H1 (cell line): Measurements from ENCODE around the gene IL17RD. TPM values are rescaled to one million over a fixed set of nuclear protein-coding genes. Genes with fewer than 3 reads are reported as not detected.

ENCODE experiments used
- CTCF ChIA-PET: fragments of 300-600 bp; sonication (Branson Sonifier 250); formaldehyde crosslinking; loops from one replicate; lab custom pipeline; 2021; ENCODE audit not compliant: partially characterized antibody; lab: Charles Lee
- POLR2A ChIA-PET: fragments of 300-600 bp; sonication (Branson Sonifier 250); formaldehyde crosslinking; loops from one replicate; lab custom pipeline; 2021; ENCODE audit warnings: inconsistent platforms; ENCODE audit not compliant: partially characterized antibody; lab: Charles Lee
- DNase-seq, 2 experiments: peaks; one replicate each; pipeline versions ENCODE4 v3.0.0 to v3.0.0-alpha.2; 2010 to 2022; ENCODE audit warnings: low spot score in 2 of 2, low read depth in 1 of 2, mixed read lengths in 1 of 2
- FAIRE-seq: peaks from 2 replicates; lab custom pipeline; 2011; peaks lifted over from hg19 to GRCh38; lab: Jason Lieb, UNC
- H2AFZ ChIP-seq: 2 replicates; pipeline ENCODE4 v1.8.1; 2012; ENCODE audit warnings: low read length, inconsistent platforms
- H2AK5ac ChIP-seq: 2 replicates; pipeline ENCODE4 v1.6.1; 2013; ENCODE audit warnings: low read depth, low read length
- H2BK120ac ChIP-seq: replicated peaks from 2 replicates; pipeline ENCODE3; 2013; ENCODE audit warnings: low read depth, low read length, inconsistent platforms
- H2BK12ac ChIP-seq: 2 replicates; pipeline ENCODE4 v1.6.1; 2013; ENCODE audit warnings: low read depth, low read length
- H2BK15ac ChIP-seq: 2 replicates; pipeline ENCODE4 v1.6.1; 2013; ENCODE audit warnings: low read length
- H2BK20ac ChIP-seq: 2 replicates; pipeline ENCODE4 v1.6.1; 2013; ENCODE audit warnings: low read length
- H2BK5ac ChIP-seq: 2 replicates; pipeline ENCODE4 v1.6.1; 2013; ENCODE audit warnings: low read depth, low read length
- H3K14ac ChIP-seq: 2 replicates; pipeline ENCODE4 v1.6.1; 2013; ENCODE audit warnings: inconsistent platforms; ENCODE audit not compliant: insufficient read length
- H3K18ac ChIP-seq: 2 replicates; pipeline ENCODE4 v1.6.1; 2013; ENCODE audit warnings: low read length; ENCODE audit errors: extremely low read depth
- H3K23ac ChIP-seq: 2 replicates; pipeline ENCODE4 v1.6.1; 2013; ENCODE audit warnings: inconsistent platforms; ENCODE audit not compliant: insufficient read length
- H3K23me2 ChIP-seq: 2 replicates; pipeline ENCODE4 v1.6.1; 2013; ENCODE audit warnings: low read depth, low read length
- H3K27ac ChIP-seq: 2 replicates; pipeline ENCODE4 v1.6.1; 2011; ENCODE audit warnings: low read depth, low read length, inconsistent platforms
- H3K27me3 ChIP-seq, 4 experiments: replicated peaks in 1 of 4; 1 replicate in 1 of 4; 2 replicates in 3 of 4; pipeline versions ENCODE4 v1.6.1 to v1.8.1; 2011 to 2013; ENCODE audit warnings: low read length in 3 of 4, mild to moderate bottlenecking in 3 of 4, inconsistent platforms in 2 of 4, mixed read lengths in 2 of 4, moderate library complexity in 1 of 4; ENCODE audit not compliant: control insufficient read depth in 3 of 4, insufficient read depth in 3 of 4; ENCODE audit errors: extremely low read depth in 1 of 4
- H3K36me3 ChIP-seq, 4 experiments: 2 replicates each; pipeline versions ENCODE4 v1.6.1 to v1.8.1; 2011 to 2013; ENCODE audit warnings: mild to moderate bottlenecking in 4 of 4, low read length in 3 of 4, moderate library complexity in 2 of 4, control low read depth in 1 of 4, inconsistent platforms in 1 of 4; ENCODE audit not compliant: insufficient read depth in 4 of 4, control insufficient read depth in 2 of 4
- H3K4ac ChIP-seq: replicated peaks from 2 replicates; pipeline ENCODE3; 2013; ENCODE audit warnings: low read length, low read depth, mixed read lengths, inconsistent platforms; ENCODE audit not compliant: insufficient read length
- H3K4me1 ChIP-seq, 4 experiments: replicated peaks in 1 of 4; 1 replicate in 1 of 4; 2 replicates in 3 of 4; pipeline versions ENCODE4 v1.6.1 to v1.8.1; 2011 to 2013; ENCODE audit warnings: low read length in 3 of 4, inconsistent platforms in 2 of 4, mixed read lengths in 1 of 4; ENCODE audit not compliant: insufficient read depth in 4 of 4, control insufficient read depth in 3 of 4
- H3K4me2 ChIP-seq, 2 experiments: 2 replicates each; pipeline versions ENCODE4 v1.6.1 to v1.8.1; 2011 to 2013; ENCODE audit warnings: low read depth in 2 of 2, low read length in 2 of 2, control low read depth in 1 of 2, inconsistent platforms in 1 of 2, mild to moderate bottlenecking in 1 of 2; ENCODE audit not compliant: insufficient read depth in 1 of 2
- H3K4me3 ChIP-seq, 4 experiments: fragments of 200-600, 300-600 bp in 1 of 4; sonication (generic), shearing (Covaris generic), sonication (Bioruptor Twin) in 1 of 4; 2 replicates each; pipeline versions ENCODE4 v1.5.1 to v1.8.1; 2011 to 2016; ENCODE audit warnings: low read length in 4 of 4, low read depth in 3 of 4, control low read depth in 2 of 4, inconsistent platforms in 2 of 4, mild to moderate bottlenecking in 2 of 4, mixed read lengths in 1 of 4, moderate library complexity in 1 of 4; ENCODE audit not compliant: insufficient read depth in 2 of 4; ENCODE audit errors: extremely low read depth in 1 of 4
- H3K56ac ChIP-seq: replicated peaks from 2 replicates; pipeline ENCODE3; 2013; ENCODE audit warnings: low read depth, mild to moderate bottlenecking, mixed read lengths, low read length, inconsistent platforms; ENCODE audit not compliant: insufficient read length
- H3K79me1 ChIP-seq: 2 replicates; pipeline ENCODE4 v1.6.1; 2013; ENCODE audit warnings: low read depth, low read length, control low read depth
- H3K79me2 ChIP-seq, 2 experiments: 2 replicates each; pipeline versions ENCODE4 v1.6.1 to v1.8.1; 2012 to 2013; ENCODE audit warnings: low read length in 2 of 2, mild to moderate bottlenecking in 2 of 2, inconsistent platforms in 1 of 2; ENCODE audit not compliant: insufficient read depth in 2 of 2, control insufficient read depth in 1 of 2
- H3K9ac ChIP-seq, 4 experiments: replicated peaks in 1 of 4; 1 replicate in 1 of 4; 2 replicates in 3 of 4; pipeline versions ENCODE4 v1.6.1 to v1.8.1; 2011 to 2013; ENCODE audit warnings: low read depth in 3 of 4, low read length in 3 of 4, control low read depth in 2 of 4, mild to moderate bottlenecking in 2 of 4, moderate library complexity in 2 of 4, inconsistent platforms in 1 of 4; ENCODE audit errors: extremely low read depth in 1 of 4
- H3K9me3 ChIP-seq, 2 experiments: 2 replicates each; pipeline versions ENCODE4 v1.6.1 to v1.8.1; 2012 to 2013; ENCODE audit warnings: mild to moderate bottlenecking in 2 of 2, moderate library complexity in 2 of 2, control low read depth in 1 of 2, inconsistent platforms in 1 of 2, low read depth in 1 of 2, low read length in 1 of 2, mixed read lengths in 1 of 2; ENCODE audit not compliant: insufficient read depth in 2 of 2
- H4K20me1 ChIP-seq, 2 experiments: replicated peaks in 1 of 2; 2 replicates each; pipeline versions ENCODE3 to v1.8.1; 2011 to 2013; ENCODE audit warnings: inconsistent platforms in 2 of 2, low read length in 2 of 2, mild to moderate bottlenecking in 1 of 2; ENCODE audit not compliant: insufficient read depth in 2 of 2, control insufficient read depth in 1 of 2
- H4K5ac ChIP-seq: 2 replicates; pipeline ENCODE4 v1.6.1; 2013; ENCODE audit warnings: low read length, low read depth, mixed read lengths, inconsistent platforms; ENCODE audit not compliant: insufficient read length
- H4K8ac ChIP-seq: 2 replicates; pipeline ENCODE4 v1.8.0; 2013; ENCODE audit warnings: mild to moderate bottlenecking, moderate library complexity, low read length, inconsistent platforms; ENCODE audit not compliant: insufficient read depth; ENCODE audit errors: extremely low read depth
- H4K91ac ChIP-seq: replicated peaks from 2 replicates; pipeline ENCODE3; 2013; ENCODE audit warnings: low read length, mixed read lengths, inconsistent platforms; ENCODE audit not compliant: insufficient read length
- BACH1 ChIP-seq: IDR thresholded peaks from 2 replicates; pipeline ENCODE4 v1.6.1; 2012; ENCODE audit warnings: low read length, improper control_type of control experiment
- CBX8 ChIP-seq: fragments of 300-800, 300-1000 bp; sonication (generic); IDR thresholded peaks from 2 replicates; pipeline ENCODE4 v1.7.1; 2016; ENCODE audit warnings: low read depth, low read length, borderline replicate concordance
- CTBP2 ChIP-seq: IDR thresholded peaks from 2 replicates; pipeline ENCODE4 v1.7.0; 2011; ENCODE audit warnings: borderline replicate concordance, mild to moderate bottlenecking, moderate library complexity, mixed read lengths, low read length; ENCODE audit not compliant: insufficient read depth, insufficient read length
- FOSL1 ChIP-seq: IDR thresholded peaks from 2 replicates; pipeline ENCODE4 v1.6.1; 2011; ENCODE audit warnings: mild to moderate bottlenecking, low read depth, low read length, moderate library complexity; ENCODE audit not compliant: insufficient read depth
- HDAC2 ChIP-seq, 2 experiments: fragments of 300-600 bp in 1 of 2; sonication (generic) in 1 of 2; IDR thresholded peaks; 2 replicates each; pipeline ENCODE4 v1.6.1; 2011 to 2012; ENCODE audit warnings: low read depth in 2 of 2, low read length in 2 of 2, mild to moderate bottlenecking in 2 of 2, moderate library complexity in 2 of 2, borderline replicate concordance in 1 of 2, inconsistent platforms in 1 of 2
- KDM5A ChIP-seq: fragments of 200-600 bp; IDR thresholded peaks from 2 replicates; pipeline ENCODE4 v1.7.1; 2012; ENCODE audit warnings: mild to moderate bottlenecking, low read length, inconsistent platforms, mixed read lengths
- SIN3A ChIP-seq, 2 experiments: IDR thresholded peaks in 1 of 2; conservative IDR thresholded peaks in 1 of 2; 2 replicates each; pipeline ENCODE4 v1.6.1; 2011 to 2012; ENCODE audit warnings: low read length in 2 of 2, improper control_type of control experiment in 1 of 2, low read depth in 1 of 2, mild to moderate bottlenecking in 1 of 2
- WGBS, 2 experiments: shearing (Covaris generic) in 1 of 2; methylation state at CpG; one replicate each; pipeline versions ENCODE4 v1.1.6 to v1.1.7; 2013 to 2015; ENCODE audit warnings: low lambda C conversion rate in 2 of 2, mixed read lengths in 2 of 2, inconsistent platforms in 1 of 2, low coverage in 1 of 2, missing lambda C conversion rate in 1 of 2; ENCODE audit not compliant: insufficient replicate concordance in 2 of 2, insufficient coverage in 1 of 2, insufficient read length in 1 of 2; ENCODE audit errors: extremely low coverage in 1 of 2, missing lambda C conversion rate in 1 of 2; 5-methylcytosine and 5-hydroxymethylcytosine counted together
- polyA plus RNA-seq, 7 experiments: library from polyadenylated mRNA; depleted of rRNA in 3 of 7; stranded (reverse) in 5 of 7; unstranded in 2 of 7; fragments of >200 nt in 5 of 7; fragments of 200-250 nt in 2 of 7; gene quantifications; 1 replicate in 5 of 7; 2 replicates in 1 of 7; 4 replicates in 1 of 7; pipeline versions ENCODE4 v1.2.1 to v1.2.3, GENCODE V29; 2011 to 2013; ENCODE audit warnings: missing spikeins in 2 of 7, mixed read lengths in 2 of 7
- total RNA-seq: library from RNA; stranded (reverse); fragmentation: NEBNext Ultra II Directional; extraction: Animal tissue kit (Norgen Biotek cat#: 25700); gene quantifications from 2 replicates; pipeline ENCODE4 v1.2.1, GENCODE V29; 2021
- TF ChIP-seq, protein P1 (sequence below): IDR thresholded peaks from 2 replicates; pipeline ENCODE4 v1.6.1; 2011; ENCODE audit warnings: low read length, improper control_type of control experiment

The IL17RD gene
- total and polyA plus RNA-seq, 2 of the 8 experiments (the other 6 are each of a cell fraction or from before 2014, with no cell fraction given), result 10.9 to 48.9 TPM

DNA sequence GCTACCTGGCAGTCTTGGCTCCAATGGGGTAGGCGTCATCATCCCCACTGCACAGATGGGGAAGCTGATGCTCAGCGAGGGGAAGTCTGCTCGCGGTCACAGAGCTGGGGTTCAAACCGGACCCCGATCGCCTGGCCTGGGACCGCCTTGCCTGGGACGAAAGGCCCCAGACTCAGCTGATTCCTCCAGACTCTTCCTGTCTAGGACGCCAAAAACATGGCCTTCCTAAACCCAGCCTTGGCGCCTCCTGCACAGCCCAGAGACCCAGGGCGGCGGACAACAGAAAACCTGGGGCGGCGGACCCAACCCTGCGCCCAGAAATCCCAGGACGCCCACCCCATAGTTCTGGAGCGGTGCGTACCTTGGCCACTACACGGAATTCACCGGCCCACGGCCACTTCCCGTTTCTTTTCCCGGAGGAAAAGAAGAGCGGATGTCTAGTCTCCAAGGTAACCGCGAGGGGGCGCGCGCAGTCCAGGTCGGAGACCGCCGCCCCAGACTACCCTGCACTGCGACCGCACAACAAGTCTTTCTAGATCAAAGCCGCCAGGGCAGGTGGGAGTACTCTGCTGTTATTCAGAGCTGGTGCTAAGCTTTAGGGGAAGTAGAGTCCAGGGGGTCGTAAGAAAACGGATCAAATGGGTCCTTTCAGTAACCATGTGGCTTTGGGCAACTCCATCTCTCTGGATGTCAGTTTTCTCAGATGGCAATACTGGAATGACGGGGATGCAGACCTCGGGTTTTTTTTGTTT is 4.9 kb upstream of the IL17RD start:
- peak; percentile 82 for FAIRE-seq
- TF ChIP-seq, protein P1, sequence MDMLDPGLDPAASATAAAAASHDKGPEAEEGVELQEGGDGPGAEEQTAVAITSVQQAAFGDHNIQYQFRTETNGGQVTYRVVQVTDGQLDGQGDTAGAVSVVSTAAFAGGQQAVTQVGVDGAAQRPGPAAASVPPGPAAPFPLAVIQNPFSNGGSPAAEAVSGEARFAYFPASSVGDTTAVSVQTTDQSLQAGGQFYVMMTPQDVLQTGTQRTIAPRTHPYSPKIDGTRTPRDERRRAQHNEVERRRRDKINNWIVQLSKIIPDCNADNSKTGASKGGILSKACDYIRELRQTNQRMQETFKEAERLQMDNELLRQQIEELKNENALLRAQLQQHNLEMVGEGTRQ, result no peak
- TF ChIP-seq CBX8, result no peak
- peak; percentile 51; the same call in 1 of the 2 replicates for TF ChIP-seq KDM5A
- TF ChIP-seq HDAC2 (IDR thresholded peaks at IDR 0.05; ENCODE audit: borderline replicate concordance in 1 of 2, low read depth in 2 of 2, low read length in 2 of 2), result peak; percentile 30 to 75; a peak in 1 of 4 replicates
- no peak for TF ChIP-seq SIN3A (conservative IDR thresholded peaks at IDR 0.05 in 1 of 2, IDR thresholded peaks at IDR 0.05 in 1 of 2; ENCODE audit: low read depth in 1 of 2, low read length in 2 of 2)
- TF ChIP-seq FOSL1, result no peak
- TF ChIP-seq BACH1, result peak; percentile 66
- TF ChIP-seq CTBP2, result no peak

More for the DNA sequence above, 4.9 kb upstream of the IL17RD start:
- Histone ChIP-seq H2BK12ac (peak overlapping the region; percentile 88; the same call in 1 of the 2 replicates), H2AFZ (peak overlapping the region; percentile 70), H4K20me1 (no peaks in the 10 kb centered on the region), H2BK20ac (peak overlapping the region; percentile 66; the same call in 1 of the 2 replicates), H4K5ac (no peak overlapping the region), H2BK15ac (peak overlapping the region; percentile 68; the same call in 1 of the 2 replicates), H2BK120ac (peak overlapping the region; percentile 19), H3K14ac (no peak overlapping the region), H3K36me3 (no peaks in the 10 kb centered on the region), H3K23ac (no peak overlapping the region), H3K9ac (peak overlapping the region in 1 of 4 experiments; percentile 31; a peak in 2 of 7 replicates), H3K23me2 (peaks cover 4% of the 10 kb centered on the region), H2BK5ac (peak overlapping the region; percentile 45; the same call in 1 of the 2 replicates), H3K27ac (no peak overlapping the region), H4K91ac (peak overlapping the region; percentile 96), H3K9me3 (no peaks in the 10 kb centered on the region), H3K4me3 (peak overlapping the region; percentile 33 to 64 (median 54); a peak in 6 of 8 replicates), H3K56ac (peak overlapping the region; percentile 70), H3K27me3 (peaks cover 0 to 5% (median 0%) of the 10 kb centered on the region in 4 experiments; a peak in 3 of 7 replicates), H3K79me1 (no peaks in the 10 kb centered on the region), H3K18ac (peak overlapping the region; percentile 62; the same call in 1 of the 2 replicates), H3K4me2 (peak overlapping the region; percentile 14 to 70), H2AK5ac (no peak overlapping the region), H4K8ac (peak overlapping the region; percentile 86), H3K4me1 (peaks cover 3 to 9% (median 5%) of the 10 kb centered on the region in 4 experiments), H3K4ac (peak overlapping the region; percentile 5), H3K79me2 (no peaks in the 10 kb centered on the region)
- peak; percentile 65 to 92 for DNase-seq
- ChIA-PET POLR2A (interaction anchor here (0.9 to 1.9 kb wide), 5 partner anchors 16 to 40 kb away, joined by 3 to 10 read pairs (median 4); partner anchors contain the start of gene HESX1), CTCF (interaction anchor here (0.5 to 6.6 kb wide), 43 partner anchors 10 to 1513 kb away, joined by 3 to 64 read pairs (median 6); partner anchors contain the start of genes APPL1 and HESX1)
- 24% methylated on average over 35 of the region's 40 CpGs; no CpG with 5 or more reads in 1 of the 2 experiments for WGBS, 2 experiments
